Hematopoietic multipotent progenitor cell treated with erythropoietin and hydrocortisone succinate and interleukin-3 and kit ligand, for 15 days (in vitro differentiated cells): ENCODE measurements around the gene DRAXIN.

Source experiments
- DNase-seq: peaks from one replicate; pipeline ENCODE4 v3.0.0-alpha.2; 2015; ENCODE audit warnings: low spot score

Gene DRAXIN

DNA sequence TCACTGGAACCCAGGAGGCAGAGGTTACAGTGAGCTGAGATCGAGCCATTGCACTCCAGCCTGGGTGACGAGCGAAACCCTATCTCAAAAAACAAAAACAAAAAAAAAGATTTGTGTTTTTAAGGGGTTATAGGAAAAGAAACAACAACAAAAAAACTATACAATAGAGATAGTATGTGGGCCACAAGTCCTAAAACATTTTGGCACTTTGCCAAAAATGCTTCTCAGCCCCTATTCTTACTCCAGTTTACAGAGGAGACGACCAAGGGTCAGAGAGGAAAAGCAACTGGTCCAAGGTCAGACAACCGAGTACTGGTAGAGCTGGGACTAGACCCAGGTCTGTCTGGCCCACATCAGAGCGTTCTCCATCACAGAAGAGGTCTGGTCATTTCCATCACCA is 33.9 kb upstream of the DRAXIN start:
- no peak for DNase-seq

DNA sequence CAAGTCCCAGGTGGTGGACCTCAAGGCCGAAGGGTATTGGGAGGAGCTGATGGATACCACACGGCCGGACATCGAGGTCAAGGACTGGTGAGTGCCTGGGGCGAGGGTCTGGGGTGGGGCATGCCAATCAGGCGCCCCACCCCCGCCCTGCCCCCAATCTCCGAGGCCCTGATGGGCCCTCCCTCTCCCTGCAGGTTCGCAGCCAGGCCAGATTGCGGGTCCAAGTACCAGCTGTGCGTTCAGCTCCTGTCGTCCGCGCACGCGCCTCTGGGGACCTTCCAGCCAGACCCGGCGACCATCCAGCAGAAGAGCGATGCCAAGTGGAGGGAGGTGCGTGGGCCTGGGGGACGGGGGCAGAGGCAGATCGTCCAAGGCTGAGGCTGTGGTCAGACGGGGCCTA is 33.0 kb upstream of the DRAXIN start:
- no peak for DNase-seq

DNA sequence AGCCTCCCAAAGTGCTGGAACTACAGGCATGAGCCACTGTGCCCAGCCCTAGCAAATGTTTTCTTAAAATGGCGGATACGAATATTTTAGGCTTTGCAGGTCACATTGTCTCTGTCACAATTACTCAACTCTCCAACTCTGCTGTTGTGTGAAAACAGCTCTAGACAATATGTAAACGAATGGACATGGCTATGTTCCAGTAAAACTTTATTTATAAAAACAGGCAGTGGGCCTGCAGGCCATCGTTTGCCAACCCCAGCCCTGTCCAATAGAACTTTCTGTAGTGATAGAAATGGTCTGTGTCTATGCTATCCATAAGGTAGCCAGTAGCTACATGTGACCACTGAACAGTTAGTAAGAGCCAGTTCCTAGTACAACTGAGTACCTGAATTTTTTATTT is 31.8 kb upstream of the DRAXIN start:
- DNase-seq = no peak

DNA sequence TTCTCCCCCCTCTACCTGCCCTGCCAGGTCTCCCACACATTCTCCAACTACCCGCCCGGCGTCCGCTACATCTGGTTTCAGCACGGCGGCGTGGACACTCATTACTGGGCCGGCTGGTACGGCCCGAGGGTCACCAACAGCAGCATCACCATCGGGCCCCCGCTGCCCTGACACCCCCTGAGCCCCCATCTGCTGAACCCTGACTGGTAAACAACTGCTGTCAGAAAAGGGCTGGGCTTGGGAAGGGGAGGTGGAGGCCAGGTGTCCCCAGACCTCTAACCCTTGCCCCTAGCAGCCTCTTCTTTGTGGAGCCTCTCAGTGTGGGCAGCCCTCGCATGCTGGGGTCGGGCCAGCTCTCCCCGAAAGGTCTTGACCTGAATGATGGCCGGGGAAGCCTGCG is 30.4 kb upstream of the DRAXIN start:
- no peak for DNase-seq

DNA sequence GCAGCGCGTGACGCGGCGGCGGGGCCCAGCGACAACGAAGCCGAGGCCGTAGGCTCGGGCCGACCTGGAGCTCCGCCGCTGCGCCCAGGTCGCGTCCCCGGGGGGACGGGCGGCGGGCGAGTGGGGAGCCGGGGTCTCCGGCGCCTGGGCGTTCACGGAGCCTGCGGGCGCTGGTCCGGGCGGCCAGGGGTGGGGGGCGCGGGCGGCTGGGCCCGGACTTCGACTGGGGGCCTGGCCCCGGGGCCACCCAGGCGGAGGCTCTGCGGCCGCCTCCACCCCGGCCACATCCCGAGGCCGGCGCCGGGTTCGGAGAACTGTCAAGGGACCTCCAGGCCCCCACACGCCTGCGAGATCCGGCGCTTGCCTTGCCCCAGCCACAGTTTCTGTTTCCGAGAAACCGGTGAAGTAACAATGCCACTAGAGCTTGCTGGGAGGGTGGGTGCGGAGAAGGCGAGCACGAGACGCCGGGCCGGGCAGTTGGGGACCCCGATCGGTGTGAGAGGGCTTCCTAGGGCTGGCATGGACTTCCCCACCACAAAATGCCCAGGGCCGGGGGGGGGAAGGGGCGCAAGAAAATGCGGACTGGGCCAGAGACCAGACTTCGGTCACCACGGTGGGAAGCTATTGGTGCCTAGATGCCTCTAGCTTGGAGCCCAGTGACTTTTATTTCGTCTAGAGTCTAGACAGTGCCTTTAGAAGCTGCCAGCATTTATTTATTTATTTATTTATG is 27.0 kb upstream of the DRAXIN start:
- no peak for DNase-seq

DNA sequence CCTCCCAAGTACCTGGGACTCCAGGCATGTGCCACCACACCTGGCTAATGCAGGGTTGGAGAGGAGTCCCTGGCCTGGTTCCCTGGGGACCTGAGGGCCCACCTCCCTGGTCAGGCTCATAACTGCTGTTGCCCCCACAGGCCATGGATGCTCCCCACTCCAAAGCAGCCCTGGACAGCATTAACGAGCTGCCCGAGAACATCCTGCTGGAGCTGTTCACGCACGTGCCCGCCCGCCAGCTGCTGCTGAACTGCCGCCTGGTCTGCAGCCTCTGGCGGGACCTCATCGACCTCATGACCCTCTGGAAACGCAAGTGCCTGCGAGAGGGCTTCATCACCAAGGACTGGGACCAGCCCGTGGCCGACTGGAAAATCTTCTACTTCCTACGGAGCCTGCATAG is 23.0 kb upstream of the DRAXIN start:
- DNase-seq = no peak

DNA sequence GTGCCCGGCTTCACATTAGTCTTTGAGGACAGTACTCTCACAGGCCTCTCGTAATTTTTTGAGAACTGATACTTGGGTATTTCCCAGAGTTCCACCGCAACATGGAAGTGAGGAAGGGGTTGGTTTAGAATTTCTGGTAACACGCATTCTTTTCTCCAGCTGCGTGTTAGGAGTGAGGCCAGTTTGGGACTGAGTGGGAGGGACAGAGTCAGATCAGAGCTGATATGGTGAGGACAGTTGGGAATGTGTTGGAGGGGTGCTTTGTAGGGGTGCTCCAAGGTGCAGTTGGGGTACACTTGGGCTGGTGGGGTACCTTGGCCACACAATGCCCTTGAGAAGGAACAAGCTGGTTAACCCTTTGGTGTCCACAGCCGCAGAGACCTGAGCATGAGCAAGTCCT is 20.8 kb upstream of the DRAXIN start:
- no peak for DNase-seq

DNA sequence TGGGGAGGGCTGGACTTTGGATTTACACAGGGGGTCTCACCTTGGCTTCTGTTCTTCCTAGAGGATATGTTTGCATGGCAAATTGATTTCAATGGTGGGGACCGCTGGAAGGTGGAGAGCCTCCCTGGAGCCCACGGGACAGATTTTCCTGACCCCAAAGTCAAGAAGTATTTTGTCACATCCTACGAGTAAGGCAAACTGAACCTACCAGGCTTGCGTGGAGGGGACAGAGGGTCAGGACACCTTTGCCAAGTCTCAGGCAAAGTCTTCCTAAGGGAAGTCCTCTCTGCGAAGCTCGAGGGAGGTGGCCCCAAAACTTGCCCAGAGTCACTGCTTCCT is 20.3 kb upstream of the DRAXIN start:
- DNase-seq = no peak

DNA sequence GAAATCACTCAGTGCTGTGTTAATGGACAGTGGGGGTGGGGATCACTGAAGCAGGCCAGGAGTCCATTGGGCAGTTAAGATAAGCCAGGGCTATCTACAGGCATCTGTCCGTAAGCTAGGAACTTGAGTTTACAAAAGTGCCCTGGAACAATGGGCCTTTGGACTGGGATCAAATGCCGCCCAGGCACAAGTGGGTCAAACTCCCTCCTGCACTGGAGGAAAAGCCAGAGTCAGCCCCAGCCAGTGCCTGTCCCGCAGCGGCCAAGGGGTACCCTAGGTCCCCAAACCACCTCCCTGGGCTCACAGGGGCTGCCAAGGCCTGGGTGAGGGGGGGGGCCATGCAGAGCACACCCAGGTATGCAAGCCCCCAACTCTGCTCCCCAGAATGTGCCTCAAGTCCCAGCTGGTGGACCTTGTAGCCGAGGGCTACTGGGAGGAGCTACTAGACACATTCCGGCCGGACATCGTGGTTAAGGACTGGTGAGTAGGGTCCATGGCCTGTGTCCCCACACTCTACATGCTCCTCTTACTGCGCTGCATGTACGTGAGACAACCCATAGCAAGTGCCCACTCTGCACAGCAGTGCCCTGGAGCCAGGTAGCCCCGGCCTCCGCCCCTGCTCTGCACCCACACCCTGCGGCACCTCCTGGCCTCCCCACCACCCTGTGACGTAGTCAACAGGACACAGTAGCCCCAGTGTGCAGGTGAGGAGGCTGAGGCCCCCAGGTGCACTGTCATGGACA is 19.8 kb upstream of the DRAXIN start:
- no peak for DNase-seq

DNA sequence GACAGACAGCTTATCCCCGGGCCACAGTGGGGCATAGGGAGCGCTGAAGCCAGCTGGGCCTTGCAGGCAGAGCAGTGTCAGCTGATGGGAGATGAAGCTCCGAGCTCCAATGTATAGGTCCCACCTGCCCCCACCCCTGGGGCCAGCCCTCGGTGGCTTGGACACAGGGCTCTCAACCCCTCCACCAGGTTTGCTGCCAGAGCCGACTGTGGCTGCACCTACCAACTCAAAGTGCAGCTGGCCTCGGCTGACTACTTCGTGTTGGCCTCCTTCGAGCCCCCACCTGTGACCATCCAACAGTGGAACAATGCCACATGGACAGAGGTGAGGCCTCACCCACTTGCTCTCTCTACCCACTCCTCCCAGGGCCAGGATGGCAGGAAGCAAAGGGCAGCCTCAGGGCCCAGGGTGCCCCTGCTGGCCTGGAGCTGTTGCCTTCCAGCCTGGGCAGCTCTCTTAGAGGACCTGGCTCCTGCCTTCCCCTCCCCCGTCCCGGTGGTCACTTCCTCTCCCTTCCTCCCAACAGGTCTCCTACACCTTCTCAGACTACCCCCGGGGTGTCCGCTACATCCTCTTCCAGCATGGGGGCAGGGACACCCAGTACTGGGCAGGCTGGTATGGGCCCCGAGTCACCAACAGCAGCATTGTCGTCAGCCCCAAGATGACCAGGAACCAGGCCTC is 18.3 kb upstream of the DRAXIN start:
- DNase-seq = no peak

DNA sequence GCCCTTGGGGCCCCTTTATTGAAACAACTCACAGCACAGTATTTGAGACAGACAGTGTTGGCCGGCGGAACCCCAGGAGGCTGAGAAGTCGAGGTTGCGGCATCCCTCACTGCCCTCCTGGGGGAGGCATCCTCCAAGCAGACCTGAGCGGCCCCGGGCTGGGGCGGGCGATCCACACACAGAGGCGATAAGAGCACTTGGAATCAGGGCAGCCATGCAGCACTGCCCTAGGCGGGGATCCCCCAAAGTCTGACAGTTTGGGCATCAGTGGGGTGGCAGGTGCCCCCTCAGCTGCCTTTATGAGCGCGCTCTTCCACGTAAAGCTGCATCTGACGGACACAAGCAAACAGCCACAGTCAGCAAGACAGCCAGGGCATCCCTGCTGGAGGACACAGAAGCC is 17.0 kb upstream of the DRAXIN start:
- no peak for DNase-seq

DNA sequence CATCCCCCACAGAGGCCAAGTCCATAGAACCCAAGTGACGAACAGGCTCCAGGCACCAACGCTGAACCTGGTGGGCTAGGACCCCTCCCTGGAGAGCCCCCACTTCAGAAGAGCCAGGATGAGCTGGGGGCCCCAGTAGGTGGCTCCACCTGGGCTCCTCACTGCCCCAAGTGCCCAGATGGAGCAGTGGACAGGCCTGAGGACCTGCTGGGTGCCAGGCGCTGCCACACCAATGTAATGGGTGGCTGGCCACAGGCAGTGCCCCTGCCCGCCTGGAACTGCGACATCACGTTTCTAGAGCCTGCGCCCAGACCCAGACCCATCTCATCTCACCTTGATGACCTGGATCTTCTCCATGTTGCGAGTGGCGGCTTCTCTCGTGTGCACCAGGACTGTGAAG is 16.2 kb upstream of the DRAXIN start:
- no peak for DNase-seq

DNA sequence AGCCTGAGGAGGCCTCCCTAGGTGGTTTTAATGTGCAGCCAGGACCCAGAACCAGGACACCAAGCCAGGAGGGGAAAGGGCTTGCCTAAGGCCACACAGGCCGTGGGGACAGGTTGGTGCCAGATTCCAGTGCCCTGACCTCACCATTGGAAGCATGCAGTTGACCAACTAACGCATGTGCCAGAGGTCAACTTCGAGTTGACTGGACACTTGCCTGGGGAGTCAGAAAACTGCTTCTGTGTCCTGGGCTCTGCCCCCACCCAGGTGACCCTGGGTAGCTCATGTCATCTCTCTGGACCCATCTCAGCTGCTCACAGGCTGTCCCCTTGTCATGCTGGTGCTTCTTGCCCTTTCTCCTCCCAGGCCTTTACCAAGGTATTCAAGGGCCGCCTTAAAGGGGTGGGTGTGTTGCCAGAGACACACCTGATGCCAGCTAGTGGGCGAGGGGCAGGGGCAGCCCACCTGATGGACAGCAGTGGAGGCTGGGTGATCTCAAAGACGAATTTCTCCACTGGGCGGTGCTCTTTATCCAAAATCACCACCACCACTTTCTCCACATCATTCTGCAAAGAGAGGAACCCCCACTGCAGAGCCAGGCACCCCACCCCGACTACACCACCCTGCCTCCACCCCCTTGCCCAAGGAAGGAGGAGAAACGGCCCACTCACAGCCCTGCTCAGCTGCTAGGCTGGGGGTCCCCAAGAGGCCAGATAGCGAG is 15.0 kb upstream of the DRAXIN start:
- DNase-seq = no peak

DNA sequence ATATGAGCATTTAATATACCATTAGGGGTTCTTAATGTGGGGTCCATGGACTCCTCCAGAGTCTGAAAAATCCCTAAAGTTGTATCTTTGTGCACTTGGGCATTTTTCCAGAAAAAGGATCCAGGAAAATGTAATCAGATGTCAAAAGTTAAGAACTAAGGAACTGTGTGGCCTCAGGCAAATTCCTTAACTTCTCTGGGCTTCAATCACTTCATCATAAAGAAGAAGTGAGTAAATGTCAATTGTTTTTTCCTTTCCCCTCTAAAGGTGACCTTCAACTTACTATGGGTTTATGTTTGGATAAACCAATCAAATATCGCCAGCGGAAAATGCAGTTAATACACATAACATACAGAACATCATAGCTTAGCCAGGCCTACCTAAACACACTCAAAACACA is 13.1 kb upstream of the DRAXIN start:
- DNase-seq = no peak

DNA sequence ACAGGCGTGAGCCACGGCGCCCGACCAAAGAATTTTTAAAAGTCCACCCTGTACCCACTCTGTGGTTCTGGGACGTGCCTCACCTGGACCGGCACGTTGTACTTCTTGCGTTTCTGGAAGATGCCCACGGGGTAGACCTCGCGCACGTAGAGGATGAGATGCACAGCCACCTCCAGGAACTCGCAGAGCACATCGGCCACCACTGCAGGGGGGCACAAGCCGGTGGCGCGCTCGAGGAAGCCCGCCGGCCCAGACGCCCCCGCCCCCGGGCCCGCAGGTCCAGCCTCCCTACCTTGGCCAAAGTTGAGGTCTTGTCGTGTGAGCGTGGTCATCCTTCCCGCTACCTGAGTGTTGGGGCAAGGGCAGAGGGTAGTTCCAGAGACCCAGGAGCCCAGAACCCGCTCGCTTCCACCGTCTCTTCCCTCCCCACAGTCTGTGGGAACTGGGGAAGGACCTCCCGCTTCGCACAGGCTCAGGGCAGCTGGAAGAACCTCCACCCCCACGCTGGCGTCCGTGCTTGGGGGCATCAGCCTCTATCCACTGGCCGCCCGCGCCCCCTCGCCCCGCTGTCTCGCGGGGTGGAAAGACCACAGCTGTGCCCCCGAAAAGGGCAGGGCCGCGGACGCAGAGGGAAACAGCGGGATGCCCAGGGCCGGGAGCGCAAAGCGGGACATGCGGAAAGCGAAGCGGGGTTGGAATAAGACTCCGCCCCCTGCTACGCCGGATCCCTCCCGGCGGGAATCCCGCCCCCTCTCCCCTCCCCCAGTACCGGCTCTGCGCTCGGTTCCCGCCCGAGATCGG is 11.0 kb upstream of the DRAXIN start:
- no peak for DNase-seq

DNA sequence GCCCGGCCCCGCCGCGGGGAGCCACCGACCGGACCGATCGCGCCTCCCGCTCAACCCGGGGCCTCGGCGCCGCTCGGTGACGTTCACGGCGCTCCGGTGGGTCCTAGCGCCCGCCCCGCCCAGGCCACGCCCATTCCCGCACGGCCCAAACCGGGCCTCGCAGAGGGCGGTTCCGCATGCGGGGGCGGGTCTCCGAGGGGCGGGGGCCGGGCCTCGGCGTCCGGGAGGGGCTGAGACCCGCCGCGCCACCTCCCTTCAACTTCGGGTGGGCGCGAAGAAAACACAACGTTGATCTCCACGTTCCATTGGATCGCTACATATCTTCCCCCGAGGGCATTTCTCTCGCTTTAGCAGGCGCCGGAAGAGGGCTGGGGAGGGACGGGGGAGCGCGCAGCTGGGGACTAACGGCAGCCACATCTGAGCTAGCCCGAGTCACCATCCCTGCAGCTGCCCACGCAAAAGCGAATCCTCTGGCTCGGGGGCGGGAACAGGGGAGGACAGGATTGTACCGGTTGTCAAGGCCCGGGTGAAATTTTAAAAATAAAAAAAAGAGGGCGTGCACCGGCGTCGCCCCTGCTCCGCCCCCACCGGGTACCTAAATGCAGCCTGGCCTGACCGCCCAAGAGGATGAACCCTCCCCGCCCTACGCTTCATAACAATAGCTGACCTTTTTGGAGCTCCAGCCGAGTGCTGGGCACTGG is 10.3 kb upstream of the DRAXIN start, which contains the start of gene MAD2L2:
Gene MAD2L2 (minus strand): TSS at position 78 of the 701 bp plus-strand sequence. CDS start 547 bp downstream, outside the sequence.
- DNase-seq = peak; percentile 85

DNA sequence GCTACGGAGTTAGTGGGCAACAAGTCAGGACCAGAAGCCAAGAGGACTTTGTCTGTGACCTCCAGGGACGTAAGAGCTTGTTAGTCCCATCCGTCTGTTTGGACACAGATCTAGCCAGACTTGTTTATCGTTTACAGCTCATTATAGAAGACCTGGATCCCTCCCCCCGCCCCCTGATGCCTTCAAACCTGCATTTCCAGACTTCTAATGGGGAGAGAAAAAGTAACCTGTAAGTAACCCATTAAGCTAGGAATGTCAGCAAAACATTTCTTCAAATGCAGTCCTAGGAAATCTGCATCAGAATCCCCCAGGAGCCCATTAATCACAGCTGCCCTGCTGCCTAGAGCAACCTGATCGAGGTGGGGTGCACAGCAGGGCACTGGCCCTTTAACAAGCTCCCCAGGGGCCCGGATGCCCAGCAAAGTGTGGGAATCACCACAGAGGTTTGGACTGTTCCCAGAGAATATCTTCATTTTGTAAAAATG is 9.2 kb upstream of the DRAXIN start:
- no peak for DNase-seq

DNA sequence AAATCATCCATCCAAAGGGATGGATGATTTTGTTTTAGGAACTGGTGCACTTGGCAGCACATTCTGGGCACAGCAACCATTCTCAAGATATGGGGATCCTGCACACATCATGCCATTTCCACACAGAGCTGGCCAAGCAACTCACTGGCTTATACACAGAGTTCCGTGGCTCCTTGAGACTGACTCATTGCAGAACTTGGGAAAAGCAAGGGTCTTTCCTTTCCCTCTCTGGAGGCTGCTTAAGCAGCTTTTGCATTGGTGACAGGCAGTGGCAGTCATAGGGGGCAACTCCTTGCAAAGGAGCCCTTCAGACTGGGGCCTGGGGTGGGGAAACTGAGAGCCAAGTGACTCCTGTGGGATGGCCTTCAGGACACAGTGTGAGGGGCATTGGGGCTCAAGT is 8.7 kb upstream of the DRAXIN start:
- DNase-seq = no peak

DNA sequence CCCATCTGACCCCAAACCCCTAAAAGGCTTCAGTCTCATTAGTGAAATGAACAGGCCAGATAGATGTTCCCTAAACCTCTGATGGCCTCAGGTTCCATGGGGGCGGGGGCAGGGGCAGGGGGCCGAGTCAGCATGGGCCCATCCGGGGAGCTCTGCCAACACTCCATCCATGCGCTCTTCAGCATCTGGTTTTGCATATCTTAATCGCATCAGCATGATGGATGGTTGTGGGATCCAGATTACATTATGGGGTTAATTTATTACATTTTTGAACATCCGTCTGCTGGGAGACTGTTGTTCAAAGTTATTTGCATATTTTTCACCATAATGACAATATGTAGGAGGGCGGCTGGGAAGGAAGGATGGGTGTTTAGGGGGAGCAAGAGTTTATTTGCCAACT is 7.4 kb upstream of the DRAXIN start:
- no peak for DNase-seq

DNA sequence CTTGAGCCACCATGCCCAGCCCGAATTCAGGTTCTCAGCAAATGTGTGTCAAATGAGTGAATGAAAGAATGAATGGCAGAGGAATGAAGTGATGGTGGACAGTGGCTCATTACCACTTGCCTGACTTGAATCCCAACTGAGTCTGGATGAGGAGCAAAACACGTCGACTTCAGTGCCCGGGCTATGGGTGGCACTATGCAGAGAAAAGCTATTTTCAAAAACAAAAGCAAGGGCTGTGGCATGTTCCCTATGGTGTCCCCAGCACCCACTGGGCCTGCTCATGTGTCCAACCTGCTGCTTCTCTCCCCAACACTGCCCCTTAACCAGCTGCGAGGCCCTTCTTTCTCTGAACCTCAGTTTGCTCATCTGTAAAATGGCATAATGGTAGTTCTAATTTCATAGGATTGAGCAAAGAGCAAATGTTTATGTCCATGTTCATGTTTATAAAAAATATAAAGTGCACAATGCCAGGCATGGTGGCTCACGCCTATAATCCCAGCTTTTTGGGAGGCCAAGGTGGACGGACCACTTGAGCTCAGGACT is 6.2 kb upstream of the DRAXIN start:
- DNase-seq = no peak

DNA sequence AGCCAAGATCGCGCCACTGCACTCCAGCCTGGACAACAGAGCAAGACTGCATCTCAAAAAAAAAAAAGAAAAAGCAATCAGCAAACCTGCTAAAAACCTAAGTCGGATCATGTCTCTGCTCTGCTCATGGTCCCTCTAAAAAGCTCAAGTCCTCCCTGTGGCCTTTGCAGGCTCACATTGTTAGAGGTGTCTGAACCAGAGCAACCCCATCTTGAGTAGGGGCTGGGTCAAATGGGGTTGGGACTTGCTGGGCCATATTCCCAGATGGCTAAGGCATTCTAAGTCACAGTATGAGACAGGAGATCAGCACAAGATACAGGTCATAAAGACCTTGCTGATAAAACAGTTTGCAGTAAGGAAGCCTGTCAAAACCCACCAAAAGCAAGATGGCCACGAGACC is 3.0 kb upstream of the DRAXIN start:
- no peak for DNase-seq
